HG03159 (cell line): ENCODE data around the gene RBBP7.

ENCODE experiments used
- ATAC-seq: cut with Tn5 transposase; IDR thresholded peaks from one replicate; pipeline ENCODE4 v1.9.1; 2021; ENCODE audit warnings: mild to moderate bottlenecking, moderate library complexity; ENCODE audit not compliant: unreplicated experiment

RBBP7 gene

GRCh38 chrX:16867947-16868346 is 2.2 kb downstream of the RBBP7 start:
- ATAC-seq: no peak

GRCh38 chrX:16862829-16863228 is 7.3 kb downstream of the RBBP7 start:
- no peak for ATAC-seq

- ATAC-seq: no peak
Measured at GRCh38 chrX:16856744-16857143, 13.4 kb downstream of the RBBP7 start.

- peak; percentile 53 for ATAC-seq
Measured at GRCh38 chrX:16856076-16856404, 14.1 kb downstream of the RBBP7 start.

GRCh38 chrX:16855363-16856075 is 14.6 kb downstream of the RBBP7 start:
- peak; percentile 28 for ATAC-seq

GRCh38 chrX:16853537-16853936 is 16.6 kb downstream of the RBBP7 start:
- no peak for ATAC-seq

GRCh38 chrX:16852617-16853179 is 17.5 kb downstream of the RBBP7 start:
- ATAC-seq: no peak

- ATAC-seq: no peak
Measured at GRCh38 chrX:16851827-16852226, 18.3 kb downstream of the RBBP7 start.

- no peak for ATAC-seq
Measured at GRCh38 chrX:16851421-16851820, 18.7 kb downstream of the RBBP7 start.

- ATAC-seq: no peak
Measured at GRCh38 chrX:16848541-16848940, 21.6 kb downstream of the RBBP7 start.

- ATAC-seq: no peak
Measured at GRCh38 chrX:16845686-16846085, 24.5 kb downstream of the RBBP7 start.

GRCh38 chrX:16843208-16843909 is 26.8 kb downstream of the RBBP7 start:
- no peak for ATAC-seq

GRCh38 chrX:16842684-16843083 is 27.5 kb downstream of the RBBP7 start:
- ATAC-seq: no peak

GRCh38 chrX:16839852-16840460 is 30.2 kb downstream of the RBBP7 start:
- no peak for ATAC-seq

GRCh38 chrX:16839219-16839851 is 30.8 kb downstream of the RBBP7 start:
- no peak for ATAC-seq

GRCh38 chrX:16838202-16839066 is 31.7 kb downstream of the RBBP7 start:
- ATAC-seq: no peak

- no peak for ATAC-seq
Measured at GRCh38 chrX:16836371-16836770, 33.8 kb downstream of the RBBP7 start.

- no peak for ATAC-seq
Measured at GRCh38 chrX:16834806-16835205, 35.4 kb downstream of the RBBP7 start.

- no peak for ATAC-seq
Measured at GRCh38 chrX:16832301-16832700, 37.9 kb downstream of the RBBP7 start.

GRCh38 chrX:16828124-16828908 is 41.8 kb downstream of the RBBP7 start:
- ATAC-seq: no peak
